ENCODE results near the gene SVIL.
"Not testable (repeated sequence)": the region's sequence is repeated elsewhere in the genome, so short reads cannot be mapped to it uniquely, and the experiment has no call there.

SVIL gene

GRCh38 chr10:29461042-29461441, 173.7 kb downstream of the SVIL start:
- no peak for TF ChIP-seq CTCF (IDR thresholded peaks at IDR 0.05; ENCODE audit: unreplicated experiment in 3 of 3)
- Mint-ChIP-seq H3K36me3 (ENCODE audit: low read depth) (peaks cover 82% of the 10 kb centered on the region), H3K4me1 (no peaks in the 10 kb centered on the region), H3K9me3 (peaks cover 15% of the 10 kb centered on the region), H3K27me3 (ENCODE audit: low read depth) (no peaks in the 10 kb centered on the region), H3K27ac (no peak overlapping the region), H3K4me3 (no peak overlapping the region)

- H3K9me3 Mint-ChIP-seq = peaks cover 15% of the 10 kb centered on the region
- H3K36me3 Mint-ChIP-seq (ENCODE audit: low read depth) = peaks cover 69% of the 10 kb centered on the region
- H3K4me1 Mint-ChIP-seq; H3K27ac Mint-ChIP-seq; H3K27me3 Mint-ChIP-seq (ENCODE audit: low read depth); H3K4me3 Mint-ChIP-seq: not testable (repeated sequence)
Observed at GRCh38 chr10:29458190-29458589, 176.6 kb downstream of the SVIL start.

- Mint-ChIP-seq H3K36me3 (ENCODE audit: low read depth) (peaks cover 40% of the 10 kb centered on the region), H3K27ac (no peak overlapping the region), H3K4me1 (no peaks in the 10 kb centered on the region), H3K9me3 (peaks cover 3% of the 10 kb centered on the region), H3K4me3 (no peak overlapping the region), H3K27me3 (ENCODE audit: low read depth) (peaks cover 8% of the 10 kb centered on the region)
- no peak for TF ChIP-seq CTCF (IDR thresholded peaks at IDR 0.05; ENCODE audit: unreplicated experiment in 3 of 3)
Observed at GRCh38 chr10:29455095-29455494, 179.7 kb downstream of the SVIL start.

GRCh38 chr10:29454250-29454649, 180.5 kb downstream of the SVIL start:
- H3K9me3 Mint-ChIP-seq = no peaks in the 10 kb centered on the region
- TF ChIP-seq CTCF (IDR thresholded peaks at IDR 0.05; ENCODE audit: unreplicated experiment in 3 of 3) = no peak
- no peak overlapping the region for H3K27ac Mint-ChIP-seq
- H3K27me3 Mint-ChIP-seq (ENCODE audit: low read depth) = peaks cover 8% of the 10 kb centered on the region
- H3K4me1 Mint-ChIP-seq = no peaks in the 10 kb centered on the region
- no peak overlapping the region for H3K4me3 Mint-ChIP-seq
- peaks cover 32% of the 10 kb centered on the region for H3K36me3 Mint-ChIP-seq (ENCODE audit: low read depth)

- H3K4me3 Mint-ChIP-seq = no peak overlapping the region
- no peak overlapping the region for H3K27ac Mint-ChIP-seq
- H3K27me3 Mint-ChIP-seq (ENCODE audit: low read depth) = peaks cover 12% of the 10 kb centered on the region
- TF ChIP-seq CTCF (IDR thresholded peaks at IDR 0.05; ENCODE audit: unreplicated experiment in 3 of 3) = no peak
- no peaks in the 10 kb centered on the region for H3K9me3 Mint-ChIP-seq
- H3K4me1 Mint-ChIP-seq = no peaks in the 10 kb centered on the region
- H3K36me3 Mint-ChIP-seq (ENCODE audit: low read depth) = peaks cover 19% of the 10 kb centered on the region
Observed at GRCh38 chr10:29452546-29452945, 182.2 kb downstream of the SVIL start.

- no peak overlapping the region for H3K27ac Mint-ChIP-seq
- peaks cover 14% of the 10 kb centered on the region for H3K36me3 Mint-ChIP-seq (ENCODE audit: low read depth)
- H3K9me3 Mint-ChIP-seq = no peaks in the 10 kb centered on the region
- no peak for TF ChIP-seq CTCF (IDR thresholded peaks at IDR 0.05; ENCODE audit: unreplicated experiment in 3 of 3)
- peaks cover 12% of the 10 kb centered on the region for H3K27me3 Mint-ChIP-seq (ENCODE audit: low read depth)
- H3K4me3 Mint-ChIP-seq = no peak overlapping the region
- no peaks in the 10 kb centered on the region for H3K4me1 Mint-ChIP-seq
Observed at GRCh38 chr10:29451946-29452345, 182.8 kb downstream of the SVIL start.
